Caco-2 (cell line): ENCODE measurements around the gene PHETA1. TPM values are rescaled to one million over a fixed set of nuclear protein-coding genes. Genes with fewer than 3 reads are reported as not detected.

ENCODE experiments used
- BruUV-seq: library from RNA; stranded (reverse); fragments of 400-500 nt; replicated peaks from 2 replicates; lab custom pipeline; 2021; lab: Mats Ljungman, UMichigan
- CTCF ChIA-PET: fragments of 300-600 bp; sonication (Branson Sonifier 250); formaldehyde crosslinking; loops from one replicate; lab custom pipeline; 2022; ENCODE audit warnings: antibody characterized with exemption; lab: Charles Lee
- POLR2A ChIA-PET: fragments of 300-600 bp; sonication (Branson Sonifier 250); formaldehyde crosslinking; loops from one replicate; lab custom pipeline; 2022; ENCODE audit warnings: antibody characterized with exemption; lab: Charles Lee
- DNase-seq, 2 experiments: peaks; one replicate each; pipeline versions ENCODE4 v3.0.0 to v3.0.0-alpha.2; 2020 to 2022
- H3K27me3 ChIP-seq: replicated peaks from 2 replicates; pipeline ENCODE4 v1.6.0; 2011; ENCODE audit warnings: low read length; ENCODE audit not compliant: control insufficient read depth, insufficient read depth
- H3K36me3 ChIP-seq: 2 replicates; pipeline ENCODE4 v1.5.1; 2011; ENCODE audit warnings: low read length; ENCODE audit not compliant: control insufficient read depth, insufficient read depth
- H3K4me1 ChIP-seq: fragments of 250-450 bp; sonication (Bioruptor Pico); 2 replicates; pipeline ENCODE4 v1.5.1; 2020; ENCODE audit warnings: mild to moderate bottlenecking
- H3K4me3 ChIP-seq: 2 replicates; pipeline ENCODE4 v1.5.1; 2011; ENCODE audit warnings: low read depth, mild to moderate bottlenecking, control low read depth, low read length
- H3K9me3 ChIP-seq: fragments of 250-450 bp; sonication (Bioruptor Pico); 2 replicates; pipeline ENCODE4 v1.5.1; 2020; ENCODE audit warnings: mild to moderate bottlenecking, moderate library complexity
- H3K27ac Mint-ChIP-seq: one replicate; pipeline ENCODE4 v1.8.0; 2022; ENCODE audit warnings: mixed read lengths; ENCODE audit not compliant: unreplicated experiment
- H3K27me3 Mint-ChIP-seq: one replicate; pipeline ENCODE4 v1.8.0; 2022; ENCODE audit warnings: mixed read lengths; ENCODE audit not compliant: insufficient read depth, unreplicated experiment
- H3K36me3 Mint-ChIP-seq: one replicate; pipeline ENCODE4 v1.8.0; 2022; ENCODE audit warnings: mild to moderate bottlenecking, mixed read lengths; ENCODE audit not compliant: insufficient read depth, unreplicated experiment
- H3K4me1 Mint-ChIP-seq: one replicate; pipeline ENCODE4 v1.8.0; 2022; ENCODE audit warnings: low read depth, mixed read lengths; ENCODE audit not compliant: unreplicated experiment
- H3K4me3 Mint-ChIP-seq: one replicate; pipeline ENCODE4 v1.8.0; 2022; ENCODE audit warnings: mild to moderate bottlenecking, moderate library complexity, mixed read lengths; ENCODE audit not compliant: unreplicated experiment
- H3K9me3 Mint-ChIP-seq: one replicate; pipeline ENCODE4 v1.8.0; 2022; ENCODE audit warnings: mixed read lengths; ENCODE audit not compliant: unreplicated experiment
- CTCF ChIP-seq, 2 experiments: fragments of 200-600 bp in 1 of 2; IDR thresholded peaks; 1 replicate in 1 of 2; 2 replicates in 1 of 2; pipeline versions ENCODE4 v1.5.1 to v1.8.0; 2011 to 2022; ENCODE audit warnings: antibody characterized with exemption in 1 of 2, control low read depth in 1 of 2, inconsistent platforms in 1 of 2, low read depth in 1 of 2, low read length in 1 of 2, mild to moderate bottlenecking in 1 of 2, moderate library complexity in 1 of 2; ENCODE audit not compliant: insufficient read depth in 1 of 2, severe bottlenecking in 1 of 2, unreplicated experiment in 1 of 2
- intact Hi-C: fragments of 100-400 bp; cut with micrococcal nuclease; formaldehyde crosslinking; loops from one replicate; pipeline ENCODE4 v1.10.0; 2022; ENCODE audit not compliant: unreplicated experiment
- total RNA-seq: library from RNA; stranded (reverse); gene quantifications from 2 replicates; pipeline ENCODE4 v1.2.3, GENCODE V29; 2022

Gene PHETA1
- total RNA-seq, 1 experiment from 2014 or later = 14.9 TPM

- Histone ChIP-seq H3K4me3 (no peak overlapping the region), H3K36me3 (no peaks in the 10 kb centered on the region), H3K9me3 (no peaks in the 10 kb centered on the region), H3K4me1 (no peaks in the 10 kb centered on the region), H3K27me3 (no peaks in the 10 kb centered on the region)
- Mint-ChIP-seq H3K4me3 (no peak overlapping the region), H3K36me3 (peaks cover 5% of the 10 kb centered on the region), H3K4me1 (no peaks in the 10 kb centered on the region), H3K27me3 (no peaks in the 10 kb centered on the region), H3K9me3 (no peaks in the 10 kb centered on the region), H3K27ac (no peak overlapping the region)
- DNase-seq = no peak
- ChIA-PET POLR2A (no interaction called here), CTCF (no interaction called here)
- TF ChIP-seq CTCF (IDR thresholded peaks at IDR 0.05; ENCODE audit: insufficient read depth in 1 of 2, low read depth in 1 of 2, low read length in 1 of 2, severe bottlenecking in 1 of 2, unreplicated experiment in 1 of 2) = no peak
- intact Hi-C loops = no loop called here
- BruUV-seq = no TSS peak
These were observed 44.0 kb upstream of the PHETA1 start for GRCh38 chr12:111412830-111413441.

- Histone ChIP-seq H3K27me3 (no peaks in the 10 kb centered on the region), H3K9me3 (no peaks in the 10 kb centered on the region), H3K4me3 (no peak overlapping the region), H3K36me3 (no peaks in the 10 kb centered on the region), H3K4me1 (no peaks in the 10 kb centered on the region; the same call in 1 of the 2 replicates)
- Mint-ChIP-seq H3K4me3 (no peak overlapping the region), H3K9me3 (no peaks in the 10 kb centered on the region), H3K27me3 (no peaks in the 10 kb centered on the region), H3K27ac (no peak overlapping the region), H3K36me3 (peaks cover 5% of the 10 kb centered on the region), H3K4me1 (no peaks in the 10 kb centered on the region)
- no TSS peak for BruUV-seq
- POLR2A ChIA-PET = no interaction called here
- DNase-seq = no peak
- intact Hi-C loops = no loop called here
- no peak for TF ChIP-seq CTCF (IDR thresholded peaks at IDR 0.05; ENCODE audit: insufficient read depth in 1 of 2, low read depth in 1 of 2, low read length in 1 of 2, severe bottlenecking in 1 of 2, unreplicated experiment in 1 of 2)
- CTCF ChIA-PET = interaction anchor here (1.4 kb wide), 1 partner anchor 15 kb away, joined by 7 read pairs; no protein-coding TSS in a partner anchor
These were observed 43.3 kb upstream of the PHETA1 start for GRCh38 chr12:111412007-111412829.

GRCh38 chr12:111411185-111411764, 42.4 kb upstream of the PHETA1 start:
- ChIA-PET CTCF (interaction anchor here (0.7 to 1.4 kb wide), 2 partner anchors 14 to 122 kb away, joined by 3 to 7 read pairs; no protein-coding TSS in a partner anchor), POLR2A (no interaction called here)
- no peaks in the 10 kb centered on the region for H3K9me3 Mint-ChIP-seq
- DNase-seq = no peak
- TF ChIP-seq CTCF (IDR thresholded peaks at IDR 0.05; ENCODE audit: insufficient read depth in 1 of 2, low read depth in 1 of 2, low read length in 1 of 2, severe bottlenecking in 1 of 2, unreplicated experiment in 1 of 2) = no peak
- H3K27me3 ChIP-seq = no peaks in the 10 kb centered on the region
- peaks cover 7% of the 10 kb centered on the region for H3K4me1 ChIP-seq
- H3K4me3 ChIP-seq = no peak overlapping the region
- H3K27me3 Mint-ChIP-seq = no peaks in the 10 kb centered on the region
- no peak overlapping the region for H3K27ac Mint-ChIP-seq
- H3K36me3 ChIP-seq = no peaks in the 10 kb centered on the region
- H3K36me3 Mint-ChIP-seq = peaks cover 5% of the 10 kb centered on the region
- H3K4me1 Mint-ChIP-seq = no peaks in the 10 kb centered on the region
- intact Hi-C loops = no loop called here
- H3K9me3 ChIP-seq = no peaks in the 10 kb centered on the region
- H3K4me3 Mint-ChIP-seq = no peak overlapping the region
- no TSS peak for BruUV-seq
